ENCODE data around the gene PLTP. TPM values are rescaled to one million over a fixed set of nuclear protein-coding genes. Genes with fewer than 3 reads are reported as not detected.

PLTP gene
- 48.1 to 53.1 TPM (median 48.5 TPM) in 3 replicates for total RNA-seq
- long read RNA-seq, transcript PLTP-203 (16 exons, 1,743 nt) = major isoform, 68 of 85 reads
- long read RNA-seq, partial matches to known transcripts = 3 of 85 reads
- long read RNA-seq, other reads (novel, unspliced or antisense) = 6 of 85 reads

- Mint-ChIP-seq H3K4me1 (ENCODE audit: low read depth) (peaks cover 25% of the 10 kb centered on the region), H3K27me3 (ENCODE audit: low read depth) (no peaks in the 10 kb centered on the region), H3K36me3 (ENCODE audit: low read depth) (peaks cover 6% of the 10 kb centered on the region), H3K4me3 (ENCODE audit: unreplicated experiment) (peak within 1 kb of the TSS; percentile 79), H3K27ac (ENCODE audit: unreplicated experiment) (peak within 1 kb of the TSS; percentile 94), H3K9me3 (ENCODE audit: low read depth) (no peaks in the 10 kb centered on the region)
- no peak for DNase-seq (ENCODE audit: low spot score)
- TF ChIP-seq, protein P1, sequence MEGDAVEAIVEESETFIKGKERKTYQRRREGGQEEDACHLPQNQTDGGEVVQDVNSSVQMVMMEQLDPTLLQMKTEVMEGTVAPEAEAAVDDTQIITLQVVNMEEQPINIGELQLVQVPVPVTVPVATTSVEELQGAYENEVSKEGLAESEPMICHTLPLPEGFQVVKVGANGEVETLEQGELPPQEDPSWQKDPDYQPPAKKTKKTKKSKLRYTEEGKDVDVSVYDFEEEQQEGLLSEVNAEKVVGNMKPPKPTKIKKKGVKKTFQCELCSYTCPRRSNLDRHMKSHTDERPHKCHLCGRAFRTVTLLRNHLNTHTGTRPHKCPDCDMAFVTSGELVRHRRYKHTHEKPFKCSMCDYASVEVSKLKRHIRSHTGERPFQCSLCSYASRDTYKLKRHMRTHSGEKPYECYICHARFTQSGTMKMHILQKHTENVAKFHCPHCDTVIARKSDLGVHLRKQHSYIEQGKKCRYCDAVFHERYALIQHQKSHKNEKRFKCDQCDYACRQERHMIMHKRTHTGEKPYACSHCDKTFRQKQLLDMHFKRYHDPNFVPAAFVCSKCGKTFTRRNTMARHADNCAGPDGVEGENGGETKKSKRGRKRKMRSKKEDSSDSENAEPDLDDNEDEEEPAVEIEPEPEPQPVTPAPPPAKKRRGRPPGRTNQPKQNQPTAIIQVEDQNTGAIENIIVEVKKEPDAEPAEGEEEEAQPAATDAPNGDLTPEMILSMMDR (IDR thresholded peaks at IDR 0.05) = no peak
Measured at GRCh38 chr20:45911486-45912343, at the start of gene PLTP. PLTP (minus strand) TSS chr20:45912155; CDS start chr20:45911452, 703 bp downstream.

GRCh38 chr20:45959956-45960630 is 48.1 kb upstream of the PLTP start:
- Mint-ChIP-seq H3K36me3 (ENCODE audit: low read depth) (peaks cover 41% of the 10 kb centered on the region), H3K9me3 (ENCODE audit: low read depth) (no peaks in the 10 kb centered on the region), H3K27ac (ENCODE audit: unreplicated experiment) (no peak overlapping the region), H3K4me3 (ENCODE audit: unreplicated experiment) (no peak overlapping the region), H3K4me1 (ENCODE audit: low read depth) (no peaks in the 10 kb centered on the region), H3K27me3 (ENCODE audit: low read depth) (no peaks in the 10 kb centered on the region)
- DNase-seq (ENCODE audit: low spot score) = peak; percentile 71
- TF ChIP-seq, protein P1 (IDR thresholded peaks at IDR 0.05) = no peak

- peak; percentile 90 for DNase-seq (ENCODE audit: low spot score)
- Mint-ChIP-seq H3K4me1 (ENCODE audit: low read depth) (no peaks in the 10 kb centered on the region), H3K4me3 (ENCODE audit: unreplicated experiment) (no peak overlapping the region), H3K9me3 (ENCODE audit: low read depth) (no peaks in the 10 kb centered on the region), H3K27ac (ENCODE audit: unreplicated experiment) (no peak overlapping the region), H3K27me3 (ENCODE audit: low read depth) (no peaks in the 10 kb centered on the region), H3K36me3 (ENCODE audit: low read depth) (peaks cover 38% of the 10 kb centered on the region)
- TF ChIP-seq, protein P1 (IDR thresholded peaks at IDR 0.05) = no peak
Measured at GRCh38 chr20:45959126-45959525, 47.2 kb upstream of the PLTP start.

DNA sequence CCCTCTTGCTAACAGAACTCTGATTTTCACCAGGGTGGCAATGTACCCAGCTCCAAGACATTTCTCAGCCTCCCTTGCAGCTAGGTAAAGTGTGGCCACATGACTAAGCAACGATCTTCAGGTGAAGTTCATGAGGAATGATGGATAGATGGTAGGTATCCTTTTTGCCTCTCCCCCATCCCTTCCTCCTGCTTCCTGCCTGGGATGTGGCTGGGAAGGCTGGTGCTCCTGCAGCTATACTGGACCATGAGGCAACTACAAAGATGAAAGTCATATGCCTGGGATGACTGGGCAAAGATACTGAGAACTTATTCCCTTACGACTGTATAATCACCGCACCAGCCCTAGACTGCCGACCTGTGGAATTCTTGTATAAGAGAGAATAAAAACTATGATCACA is 46.6 kb upstream of the PLTP start:
- TF ChIP-seq, protein P1 (IDR thresholded peaks at IDR 0.05) = no peak
- peaks cover 36% of the 10 kb centered on the region for H3K36me3 Mint-ChIP-seq (ENCODE audit: low read depth)
- DNase-seq (ENCODE audit: low spot score) = peak; percentile 8
- no peak overlapping the region for H3K4me3 Mint-ChIP-seq (ENCODE audit: unreplicated experiment)
- no peaks in the 10 kb centered on the region for H3K4me1 Mint-ChIP-seq (ENCODE audit: low read depth)
- no peaks in the 10 kb centered on the region for H3K27me3 Mint-ChIP-seq (ENCODE audit: low read depth)
- H3K27ac Mint-ChIP-seq (ENCODE audit: unreplicated experiment) = no peak overlapping the region
- no peaks in the 10 kb centered on the region for H3K9me3 Mint-ChIP-seq (ENCODE audit: low read depth)
